Measurements from ENCODE around the gene TLX2.

- TF ChIP-seq ZSCAN4 (tag by site-specific recombination; IDR thresholded peaks at IDR 0.05) = no peak
- TF ChIP-seq PRDM10 (tag by site-specific recombination; IDR thresholded peaks at IDR 0.05) = no peak
- TF ChIP-seq SCRT1 (tag by site-specific recombination; IDR thresholded peaks at IDR 0.05; ENCODE audit: borderline replicate concordance) = no peak
- TF ChIP-seq INSM2 (tag by site-specific recombination; IDR thresholded peaks at IDR 0.05) = no peak
Measured at GRCh38 chr2:74481431-74481830, 32.8 kb upstream of the TLX2 start.

All from HEK293 (cell line).